HEK293T (cell line): ENCODE measurements around the gene AMZ2.

Source experiments
- BHLHE40 ChIP-seq: fragments of 450-650 bp; IDR thresholded peaks from 2 replicates; pipeline ENCODE4 v1.6.1; 2016; ENCODE audit warnings: mild to moderate bottlenecking, moderate library complexity, borderline replicate concordance
- ELF4 ChIP-seq: fragments of 450-650 bp; IDR thresholded peaks from 2 replicates; pipeline ENCODE4 v1.6.1; 2017; ENCODE audit warnings: antibody characterized with exemption
- FOXA1 ChIP-seq: fragments of 450-650 bp; IDR thresholded peaks from 2 replicates; pipeline ENCODE4 v1.6.1; 2016; ENCODE audit warnings: mild to moderate bottlenecking
- FOXM1 ChIP-seq: fragments of 450-650 bp; IDR thresholded peaks from 2 replicates; pipeline ENCODE4 v1.6.1; 2017; ENCODE audit warnings: mild to moderate bottlenecking, borderline replicate concordance
- SP1 ChIP-seq: fragments of 450-650 bp; IDR thresholded peaks from 2 replicates; pipeline ENCODE4 v1.6.1; 2017
- TARDBP ChIP-seq: fragments of 450-650 bp; IDR thresholded peaks from 2 replicates; pipeline ENCODE4 v1.6.1; 2016

- TF ChIP-seq FOXA1 = no peak
- TF ChIP-seq BHLHE40 = no peak
- TF ChIP-seq SP1 = no peak
- TF ChIP-seq TARDBP = no peak
- TF ChIP-seq FOXM1 = no peak
- no peak for TF ChIP-seq ELF4
These were observed 45.8 kb downstream of the AMZ2 start for GRCh38 chr17:68293490-68294195.
